ENCODE data around the gene GDPD2.

The GDPD2 gene

DNA sequence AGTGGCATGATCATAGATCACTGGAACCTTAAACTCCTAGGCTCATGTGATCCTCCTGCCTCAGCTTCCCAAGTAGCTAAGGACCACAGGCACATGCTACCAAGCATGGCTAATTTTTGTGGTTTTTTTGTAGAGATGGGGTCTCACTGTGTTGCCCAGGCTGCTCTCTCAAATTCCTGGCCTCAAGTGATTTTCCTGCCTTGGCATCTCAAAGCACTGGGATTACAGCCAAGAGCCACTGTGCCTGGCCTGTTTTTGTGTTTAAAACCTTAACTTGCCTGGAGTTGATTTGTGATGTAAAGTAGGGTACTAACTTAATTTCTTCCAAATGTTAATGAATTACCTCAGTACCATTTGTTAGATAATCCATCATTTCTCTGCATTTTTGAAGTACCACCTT lies 43.9 kb downstream of the GDPD2 start:
- POLR2A ChIA-PET: no interaction called here
- no peak for DNase-seq (ENCODE audit: extremely low spot score)
- TF ChIP-seq, protein P1, sequence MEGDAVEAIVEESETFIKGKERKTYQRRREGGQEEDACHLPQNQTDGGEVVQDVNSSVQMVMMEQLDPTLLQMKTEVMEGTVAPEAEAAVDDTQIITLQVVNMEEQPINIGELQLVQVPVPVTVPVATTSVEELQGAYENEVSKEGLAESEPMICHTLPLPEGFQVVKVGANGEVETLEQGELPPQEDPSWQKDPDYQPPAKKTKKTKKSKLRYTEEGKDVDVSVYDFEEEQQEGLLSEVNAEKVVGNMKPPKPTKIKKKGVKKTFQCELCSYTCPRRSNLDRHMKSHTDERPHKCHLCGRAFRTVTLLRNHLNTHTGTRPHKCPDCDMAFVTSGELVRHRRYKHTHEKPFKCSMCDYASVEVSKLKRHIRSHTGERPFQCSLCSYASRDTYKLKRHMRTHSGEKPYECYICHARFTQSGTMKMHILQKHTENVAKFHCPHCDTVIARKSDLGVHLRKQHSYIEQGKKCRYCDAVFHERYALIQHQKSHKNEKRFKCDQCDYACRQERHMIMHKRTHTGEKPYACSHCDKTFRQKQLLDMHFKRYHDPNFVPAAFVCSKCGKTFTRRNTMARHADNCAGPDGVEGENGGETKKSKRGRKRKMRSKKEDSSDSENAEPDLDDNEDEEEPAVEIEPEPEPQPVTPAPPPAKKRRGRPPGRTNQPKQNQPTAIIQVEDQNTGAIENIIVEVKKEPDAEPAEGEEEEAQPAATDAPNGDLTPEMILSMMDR (IDR thresholded peaks at IDR 0.05; ENCODE audit: control extremely low read depth, extremely low read depth, low read depth, missing control alignments): no peak
- CTCF ChIA-PET: no interaction called here

DNA sequence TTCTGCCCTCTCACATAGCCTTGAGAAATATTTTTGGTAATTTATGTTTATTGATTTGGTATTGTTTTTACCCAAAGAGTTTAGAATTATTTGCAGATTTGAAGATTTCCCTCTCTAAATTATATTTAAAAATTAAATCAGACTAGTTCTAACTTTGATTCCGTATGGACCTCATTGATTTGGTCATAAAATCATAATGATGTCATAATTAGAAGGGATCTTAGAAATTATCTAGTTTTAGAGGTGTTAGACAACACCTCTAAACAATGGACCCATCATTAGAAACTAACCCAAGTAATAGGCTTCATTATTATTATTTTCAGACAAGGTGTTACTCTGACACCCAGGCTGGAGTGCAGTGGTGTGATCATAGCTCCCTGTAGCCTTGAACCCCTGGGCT lies 45.6 kb downstream of the GDPD2 start:
- no peak for DNase-seq (ENCODE audit: extremely low spot score)
- ChIA-PET POLR2A (no interaction called here), CTCF (no interaction called here)
- TF ChIP-seq, protein P1 (IDR thresholded peaks at IDR 0.05; ENCODE audit: control extremely low read depth, extremely low read depth, low read depth, missing control alignments): no peak

DNA sequence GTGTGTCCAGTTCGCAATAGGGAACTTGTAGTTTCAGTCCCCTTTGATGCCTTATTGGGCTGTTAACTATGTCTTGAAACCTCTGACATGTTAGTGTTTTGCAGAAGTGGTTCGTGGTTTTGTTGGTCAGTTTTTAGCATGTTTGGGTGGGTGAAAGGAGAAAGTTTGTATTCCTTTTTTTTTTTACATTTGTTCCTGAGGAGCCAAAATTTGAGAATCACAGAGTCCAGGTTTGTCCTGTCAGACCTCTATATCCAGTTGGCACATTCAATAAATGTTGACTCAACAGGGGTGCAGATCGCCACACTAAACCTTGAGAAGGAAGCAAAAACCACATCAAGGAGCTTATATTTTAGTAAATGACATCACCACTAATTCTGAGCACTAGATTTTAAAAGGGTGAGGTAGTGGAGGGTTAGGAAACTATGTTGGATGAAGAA lies 47.8 kb downstream of the GDPD2 start:
- DNase-seq (ENCODE audit: extremely low spot score): no peak
- CTCF ChIA-PET: interaction anchor here (0.8 to 1.4 kb wide), 2 partner anchors 19 to 38 kb away, joined by 3 read pairs; no protein-coding TSS in a partner anchor
- POLR2A ChIA-PET: no interaction called here
- TF ChIP-seq, protein P1 (IDR thresholded peaks at IDR 0.05; ENCODE audit: control extremely low read depth, extremely low read depth, low read depth, missing control alignments): no peak

DNA sequence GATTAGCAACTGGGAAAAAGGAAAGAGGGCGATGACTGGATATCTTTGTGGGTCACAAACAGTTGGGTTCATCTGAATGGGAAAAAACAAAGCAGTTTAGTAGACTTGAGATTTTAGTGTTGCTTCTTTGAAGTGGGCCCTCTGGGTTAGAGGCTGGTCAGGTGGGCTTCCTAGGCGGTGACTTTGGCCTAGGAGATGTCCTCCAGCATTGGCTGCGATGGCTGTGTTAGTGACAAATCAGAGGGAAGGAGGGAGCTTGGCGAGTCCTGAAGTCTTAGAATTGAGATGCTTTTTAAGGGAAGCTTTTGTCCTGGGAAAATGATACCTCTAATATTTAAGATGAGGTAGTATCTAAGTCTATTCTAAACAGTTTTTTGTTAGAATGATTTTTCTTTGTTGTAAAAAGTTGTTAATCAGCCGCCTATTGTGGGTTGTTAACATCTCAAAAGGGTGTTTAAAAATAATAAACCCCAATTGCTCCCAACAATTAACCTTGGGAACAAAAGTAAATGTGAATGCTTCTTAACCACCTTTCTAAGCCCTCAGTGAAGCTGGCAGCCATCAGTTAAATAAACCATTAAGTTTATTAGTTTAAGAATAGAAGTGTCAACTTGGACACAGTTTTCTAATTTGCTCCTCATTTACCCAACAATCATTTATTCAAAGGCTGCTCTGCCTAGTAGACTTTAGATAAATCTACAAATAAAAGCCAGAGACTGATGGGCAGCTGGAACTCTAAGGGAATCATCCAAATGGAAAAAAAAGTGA lies 53.2 kb downstream of the GDPD2 start:
- no peak for DNase-seq (ENCODE audit: extremely low spot score)
- TF ChIP-seq, protein P1 (IDR thresholded peaks at IDR 0.05; ENCODE audit: control extremely low read depth, extremely low read depth, low read depth, missing control alignments): no peak
- CTCF ChIA-PET: no interaction called here
- POLR2A ChIA-PET: no interaction called here

DNA sequence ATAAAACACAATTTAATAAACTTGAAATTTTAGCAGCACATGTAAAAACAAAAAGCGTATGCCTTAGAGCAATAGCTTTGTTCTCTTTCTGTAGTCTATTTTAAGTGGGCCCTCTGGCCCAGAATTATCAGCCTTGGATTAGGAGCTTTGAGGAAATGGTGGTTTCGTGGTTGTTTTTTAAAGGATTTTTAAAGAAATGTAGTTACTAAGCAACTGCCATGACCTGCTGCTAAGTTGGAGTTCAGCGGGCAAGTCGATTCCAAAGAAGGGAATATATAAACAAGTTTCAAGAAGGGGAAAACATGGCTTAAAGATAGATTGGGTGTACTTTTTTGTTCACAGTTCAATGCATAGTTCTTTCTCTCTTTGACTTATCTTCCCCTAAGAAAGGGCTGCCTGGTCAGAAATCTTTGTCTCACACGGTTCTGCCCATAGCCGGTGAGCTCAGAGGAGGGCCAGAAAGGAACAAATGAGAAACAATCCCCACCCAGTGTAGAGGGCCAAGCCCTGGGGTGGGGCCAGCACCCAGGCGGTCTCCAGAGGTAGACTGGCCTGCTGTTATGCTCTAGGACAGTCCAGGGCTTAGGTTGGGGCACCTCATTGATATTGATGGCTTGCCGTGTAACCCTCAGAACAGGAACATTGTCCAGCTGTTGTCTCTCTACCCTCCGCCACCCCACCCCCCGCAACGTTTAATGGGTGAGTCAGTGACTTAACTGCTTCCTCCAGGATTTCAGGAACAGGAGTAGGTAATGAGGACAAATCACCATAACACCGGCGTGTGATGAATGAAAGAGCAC lies 54.0 kb downstream of the GDPD2 start:
- CTCF ChIA-PET: no interaction called here
- POLR2A ChIA-PET: no interaction called here
- TF ChIP-seq, protein P1 (IDR thresholded peaks at IDR 0.05; ENCODE audit: control extremely low read depth, extremely low read depth, low read depth, missing control alignments): no peak

DNA sequence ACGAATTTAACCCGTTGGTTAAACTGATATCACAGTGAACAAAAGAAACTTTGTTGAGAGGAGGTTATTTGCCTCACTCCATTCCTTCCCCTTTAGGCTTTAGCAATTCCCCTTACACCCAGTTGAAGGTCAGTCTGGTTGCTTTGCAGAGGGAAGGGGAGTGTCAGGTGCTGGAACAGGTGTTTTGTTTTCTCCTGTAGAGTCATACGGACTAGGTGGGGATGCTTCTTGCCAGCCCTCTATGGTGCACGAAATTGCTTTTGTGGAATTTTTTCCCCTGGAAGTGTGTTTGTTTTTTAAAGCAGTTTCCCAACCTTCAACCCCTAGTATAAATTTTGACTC lies 54.6 kb downstream of the GDPD2 start:
- ChIA-PET CTCF (no interaction called here), POLR2A (no interaction called here)
- DNase-seq (ENCODE audit: extremely low spot score): no peak
- TF ChIP-seq, protein P1 (IDR thresholded peaks at IDR 0.05; ENCODE audit: control extremely low read depth, extremely low read depth, low read depth, missing control alignments): no peak

More for the DNA sequence above, 54.0 kb downstream of the GDPD2 start:
- DNase-seq (ENCODE audit: extremely low spot score): no peak

Data from GM10248 (cell line).